HEK293T (cell line): ENCODE measurements around the gene CACNA1C.

Source experiments
- FOXK2 ChIP-seq: fragments of 450-650 bp; IDR thresholded peaks from 2 replicates; pipeline ENCODE4 v1.6.1; 2016; ENCODE audit warnings: mild to moderate bottlenecking
- FOXM1 ChIP-seq: fragments of 450-650 bp; IDR thresholded peaks from 2 replicates; pipeline ENCODE4 v1.6.1; 2017; ENCODE audit warnings: mild to moderate bottlenecking, borderline replicate concordance

DNA sequence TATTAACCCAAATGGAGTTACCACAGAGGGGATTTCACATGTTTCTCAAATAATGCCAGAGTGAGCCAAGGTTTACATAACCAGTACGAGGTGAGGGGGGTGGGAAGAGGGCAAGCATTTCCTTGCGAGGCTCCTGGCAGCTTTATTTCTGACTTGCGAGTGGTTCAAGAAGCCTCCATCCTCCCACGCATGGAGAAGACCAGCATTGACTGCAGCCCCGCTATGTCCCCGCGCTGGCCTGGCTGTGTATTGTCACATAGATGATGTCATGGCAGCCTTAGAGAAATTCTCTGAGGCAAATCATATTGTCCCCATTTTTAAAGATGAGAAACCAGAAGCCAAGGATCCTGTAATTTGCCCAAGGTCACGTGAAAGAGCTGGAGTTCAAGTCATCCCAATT is 188.2 kb downstream of the CACNA1C start:
- TF ChIP-seq FOXK2 (no peak), FOXM1 (no peak)
